ENCODE results near the gene CIP2A. TPM values are rescaled to one million over a fixed set of nuclear protein-coding genes. Genes with fewer than 3 reads are reported as not detected.

CIP2A gene
- total and polyA plus RNA-seq, 2 donors from 2014 or later = 0.82 to 3.5 TPM

- H3K36me3 ChIP-seq (ENCODE audit: control insufficient read depth in 2 of 3, insufficient read depth in 3 of 3, low read length in 3 of 3) = no peaks in the 10 kb centered on the region
- DNase-seq (no peak), FAIRE-seq (no peak)
- no peaks in the 10 kb centered on the region for H3K27me3 ChIP-seq (ENCODE audit: control insufficient read depth, insufficient read depth, low read length)
- no peak for TF ChIP-seq CTCF (IDR thresholded peaks at IDR 0.05; ENCODE audit: borderline replicate concordance, extremely low read depth, insufficient read depth)
- no peak overlapping the region for H3K4me3 ChIP-seq (ENCODE audit: low read length in 3 of 3)
- H3K9me3 ChIP-seq (ENCODE audit: control insufficient read depth in 2 of 3, insufficient read depth in 1 of 3, low read length in 3 of 3) = no peaks in the 10 kb centered on the region
- no peaks in the 10 kb centered on the region for H3K4me1 ChIP-seq (ENCODE audit: control insufficient read depth in 2 of 3, insufficient read depth in 2 of 3, low read depth in 1 of 3, low read length in 3 of 3)
- intact Hi-C loops (cut with DNase I) = no loop called here
- no peak overlapping the region for H3K9ac ChIP-seq (ENCODE audit: low read length in 3 of 3)
- no peak overlapping the region for H3K27ac ChIP-seq (ENCODE audit: low read depth in 2 of 2, low read length in 2 of 2)
Measured at GRCh38 chr3:108509263-108509662, 80.0 kb downstream of the CIP2A start.

GRCh38 chr3:108507902-108508301, 81.3 kb downstream of the CIP2A start:
- TF ChIP-seq CTCF (IDR thresholded peaks at IDR 0.05; ENCODE audit: borderline replicate concordance, extremely low read depth, insufficient read depth) = no peak
- Histone ChIP-seq H3K9me3 (ENCODE audit: control insufficient read depth in 2 of 3, insufficient read depth in 1 of 3, low read length in 3 of 3) (no peaks in the 10 kb centered on the region), H3K27me3 (ENCODE audit: control insufficient read depth, insufficient read depth, low read length) (no peaks in the 10 kb centered on the region)

GRCh38 chr3:108505811-108506210, 83.4 kb downstream of the CIP2A start:
- no peaks in the 10 kb centered on the region for H3K4me1 ChIP-seq (ENCODE audit: control insufficient read depth in 2 of 3, insufficient read depth in 2 of 3, low read depth in 1 of 3, low read length in 3 of 3)
- no peak for TF ChIP-seq CTCF (IDR thresholded peaks at IDR 0.05; ENCODE audit: borderline replicate concordance, extremely low read depth, insufficient read depth)
- FAIRE-seq = no peak

More at GRCh38 chr3:108507902-108508301, 81.3 kb downstream of the CIP2A start:
- H3K27ac ChIP-seq (ENCODE audit: low read depth in 2 of 2, low read length in 2 of 2) = no peak overlapping the region
- no peaks in the 10 kb centered on the region for H3K36me3 ChIP-seq (ENCODE audit: control insufficient read depth in 2 of 3, insufficient read depth in 3 of 3, low read length in 3 of 3)
- H3K4me3 ChIP-seq (ENCODE audit: low read length in 3 of 3) = no peak overlapping the region
- no peaks in the 10 kb centered on the region for H3K4me1 ChIP-seq (ENCODE audit: control insufficient read depth in 2 of 3, insufficient read depth in 2 of 3, low read depth in 1 of 3, low read length in 3 of 3)
- intact Hi-C loops (cut with DNase I) = no loop called here
- FAIRE-seq = no peak
- H3K9ac ChIP-seq (ENCODE audit: low read length in 3 of 3) = no peak overlapping the region
- no peak for DNase-seq

GRCh38 chr3:108503722-108504121, 85.5 kb downstream of the CIP2A start:
- intact Hi-C loops (cut with DNase I) = no loop called here
- FAIRE-seq (no peak), DNase-seq (no peak)
- H3K9ac ChIP-seq (ENCODE audit: low read length in 3 of 3) = no peak overlapping the region
- no peak overlapping the region for H3K27ac ChIP-seq (ENCODE audit: low read depth in 2 of 2, low read length in 2 of 2)
- H3K4me3 ChIP-seq (ENCODE audit: low read length in 3 of 3) = no peak overlapping the region
- H3K4me1 ChIP-seq (ENCODE audit: control insufficient read depth in 2 of 3, insufficient read depth in 2 of 3, low read depth in 1 of 3, low read length in 3 of 3) = no peaks in the 10 kb centered on the region
- TF ChIP-seq CTCF (IDR thresholded peaks at IDR 0.05; ENCODE audit: borderline replicate concordance, extremely low read depth, insufficient read depth) = no peak
- no peaks in the 10 kb centered on the region for H3K27me3 ChIP-seq (ENCODE audit: control insufficient read depth, insufficient read depth, low read length)
- no peaks in the 10 kb centered on the region for H3K36me3 ChIP-seq (ENCODE audit: control insufficient read depth in 2 of 3, insufficient read depth in 3 of 3, low read length in 3 of 3)
- H3K9me3 ChIP-seq (ENCODE audit: control insufficient read depth in 2 of 3, insufficient read depth in 1 of 3, low read length in 3 of 3) = no peaks in the 10 kb centered on the region

More at GRCh38 chr3:108505811-108506210, 83.4 kb downstream of the CIP2A start:
- Histone ChIP-seq H3K27me3 (ENCODE audit: control insufficient read depth, insufficient read depth, low read length) (no peaks in the 10 kb centered on the region), H3K4me3 (ENCODE audit: low read length in 3 of 3) (no peak overlapping the region), H3K36me3 (ENCODE audit: control insufficient read depth in 2 of 3, insufficient read depth in 3 of 3, low read length in 3 of 3) (no peaks in the 10 kb centered on the region), H3K27ac (ENCODE audit: low read depth in 2 of 2, low read length in 2 of 2) (no peak overlapping the region), H3K9me3 (ENCODE audit: control insufficient read depth in 2 of 3, insufficient read depth in 1 of 3, low read length in 3 of 3) (no peaks in the 10 kb centered on the region), H3K9ac (ENCODE audit: low read length in 3 of 3) (no peak overlapping the region)
- intact Hi-C loops (cut with DNase I) = no loop called here
- no peak for DNase-seq
